ENCODE measurements around the gene TRIM52. TPM values are rescaled to one million over a fixed set of nuclear protein-coding genes. Genes with fewer than 3 reads are reported as not detected.

Gene TRIM52
- total and polyA plus RNA-seq, 2 of the 13 experiments (the other 11 are each of a cell fraction or from before 2014, with no cell fraction given): 7.2 to 11.6 TPM

DNA sequence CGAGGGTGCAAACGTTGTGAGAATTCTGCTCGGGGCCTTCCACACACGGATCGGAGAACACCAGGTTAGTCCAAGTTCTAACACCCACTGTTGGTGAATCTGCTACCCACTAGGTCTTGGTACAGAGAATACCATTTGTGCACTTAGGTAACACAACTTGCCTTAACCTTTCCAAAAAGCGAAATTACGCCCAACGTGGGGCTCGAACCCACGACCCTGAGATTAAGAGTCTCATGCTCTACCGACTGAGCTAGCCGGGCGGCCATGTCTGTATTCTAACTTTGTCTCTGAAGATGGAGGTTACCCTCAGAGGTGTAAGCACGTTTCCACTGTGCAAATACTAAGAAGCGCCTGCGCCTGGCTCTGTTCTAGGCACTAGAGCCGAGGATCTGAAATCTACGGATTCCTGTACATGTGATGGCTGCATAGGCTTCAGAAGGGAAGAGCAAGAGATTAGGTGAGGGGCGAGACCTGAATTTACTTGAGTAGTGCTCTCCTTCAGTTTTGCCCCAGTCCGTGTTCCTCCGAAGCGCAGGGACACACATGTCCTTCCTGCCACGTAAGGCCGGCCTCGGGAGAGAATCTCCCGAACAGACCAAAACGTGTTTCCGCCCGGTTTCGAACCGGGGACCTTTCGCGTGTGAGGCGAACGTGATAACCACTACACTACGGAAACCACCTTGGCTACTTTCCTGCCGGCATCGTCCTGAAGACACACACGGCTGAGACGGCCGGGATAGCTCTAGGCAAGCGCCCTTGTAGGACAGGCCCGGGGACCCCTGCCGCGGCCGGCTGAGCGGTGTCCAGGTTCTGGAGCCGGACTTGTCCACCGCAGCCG lies 38.9 kb downstream of the TRIM52 start (continued):
- no peak for TF ChIP-seq ZNF33A (CRISPR knock-in tag; IDR thresholded peaks at IDR 0.05; ENCODE audit: borderline replicate concordance)
- no peak for TF ChIP-seq SNAPC2 (CRISPR knock-in tag; IDR thresholded peaks at IDR 0.05)
- TF ChIP-seq SMARCE1 (IDR thresholded peaks at IDR 0.05; ENCODE audit: borderline replicate concordance): no peak
- no peak for TF ChIP-seq DPF2 (CRISPR knock-in tag; IDR thresholded peaks at IDR 0.05; ENCODE audit: borderline replicate concordance, low read depth)
- TF ChIP-seq MLLT10 (CRISPR knock-in tag; IDR thresholded peaks at IDR 0.05): no peak
- TF ChIP-seq, protein P1, sequence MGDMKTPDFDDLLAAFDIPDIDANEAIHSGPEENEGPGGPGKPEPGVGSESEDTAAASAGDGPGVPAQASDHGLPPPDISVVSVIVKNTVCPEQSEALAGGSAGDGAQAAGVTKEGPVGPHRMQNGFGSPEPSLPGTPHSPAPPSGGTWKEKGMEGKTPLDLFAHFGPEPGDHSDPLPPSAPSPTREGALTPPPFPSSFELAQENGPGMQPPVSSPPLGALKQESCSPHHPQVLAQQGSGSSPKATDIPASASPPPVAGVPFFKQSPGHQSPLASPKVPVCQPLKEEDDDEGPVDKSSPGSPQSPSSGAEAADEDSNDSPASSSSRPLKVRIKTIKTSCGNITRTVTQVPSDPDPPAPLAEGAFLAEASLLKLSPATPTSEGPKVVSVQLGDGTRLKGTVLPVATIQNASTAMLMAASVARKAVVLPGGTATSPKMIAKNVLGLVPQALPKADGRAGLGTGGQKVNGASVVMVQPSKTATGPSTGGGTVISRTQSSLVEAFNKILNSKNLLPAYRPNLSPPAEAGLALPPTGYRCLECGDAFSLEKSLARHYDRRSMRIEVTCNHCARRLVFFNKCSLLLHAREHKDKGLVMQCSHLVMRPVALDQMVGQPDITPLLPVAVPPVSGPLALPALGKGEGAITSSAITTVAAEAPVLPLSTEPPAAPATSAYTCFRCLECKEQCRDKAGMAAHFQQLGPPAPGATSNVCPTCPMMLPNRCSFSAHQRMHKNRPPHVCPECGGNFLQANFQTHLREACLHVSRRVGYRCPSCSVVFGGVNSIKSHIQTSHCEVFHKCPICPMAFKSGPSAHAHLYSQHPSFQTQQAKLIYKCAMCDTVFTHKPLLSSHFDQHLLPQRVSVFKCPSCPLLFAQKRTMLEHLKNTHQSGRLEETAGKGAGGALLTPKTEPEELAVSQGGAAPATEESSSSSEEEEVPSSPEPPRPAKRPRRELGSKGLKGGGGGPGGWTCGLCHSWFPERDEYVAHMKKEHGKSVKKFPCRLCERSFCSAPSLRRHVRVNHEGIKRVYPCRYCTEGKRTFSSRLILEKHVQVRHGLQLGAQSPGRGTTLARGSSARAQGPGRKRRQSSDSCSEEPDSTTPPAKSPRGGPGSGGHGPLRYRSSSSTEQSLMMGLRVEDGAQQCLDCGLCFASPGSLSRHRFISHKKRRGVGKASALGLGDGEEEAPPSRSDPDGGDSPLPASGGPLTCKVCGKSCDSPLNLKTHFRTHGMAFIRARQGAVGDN (CRISPR knock-in tag; IDR thresholded peaks at IDR 0.05): peak; percentile 83; the same call in 1 of the 2 replicates
- 0 out of 2 replicates have a peak, but pooled peaks have one; percentile 68 for TF ChIP-seq ZNF713 (CRISPR knock-in tag; IDR thresholded peaks at IDR 0.05)
- TF ChIP-seq MTA3 (CRISPR knock-in tag; IDR thresholded peaks at IDR 0.05): no peak
- peak; percentile 86 for TF ChIP-seq ZNF883 (CRISPR knock-in tag; IDR thresholded peaks at IDR 0.05; ENCODE audit: not compliant biosample characterization)
- TF ChIP-seq, protein P2, sequence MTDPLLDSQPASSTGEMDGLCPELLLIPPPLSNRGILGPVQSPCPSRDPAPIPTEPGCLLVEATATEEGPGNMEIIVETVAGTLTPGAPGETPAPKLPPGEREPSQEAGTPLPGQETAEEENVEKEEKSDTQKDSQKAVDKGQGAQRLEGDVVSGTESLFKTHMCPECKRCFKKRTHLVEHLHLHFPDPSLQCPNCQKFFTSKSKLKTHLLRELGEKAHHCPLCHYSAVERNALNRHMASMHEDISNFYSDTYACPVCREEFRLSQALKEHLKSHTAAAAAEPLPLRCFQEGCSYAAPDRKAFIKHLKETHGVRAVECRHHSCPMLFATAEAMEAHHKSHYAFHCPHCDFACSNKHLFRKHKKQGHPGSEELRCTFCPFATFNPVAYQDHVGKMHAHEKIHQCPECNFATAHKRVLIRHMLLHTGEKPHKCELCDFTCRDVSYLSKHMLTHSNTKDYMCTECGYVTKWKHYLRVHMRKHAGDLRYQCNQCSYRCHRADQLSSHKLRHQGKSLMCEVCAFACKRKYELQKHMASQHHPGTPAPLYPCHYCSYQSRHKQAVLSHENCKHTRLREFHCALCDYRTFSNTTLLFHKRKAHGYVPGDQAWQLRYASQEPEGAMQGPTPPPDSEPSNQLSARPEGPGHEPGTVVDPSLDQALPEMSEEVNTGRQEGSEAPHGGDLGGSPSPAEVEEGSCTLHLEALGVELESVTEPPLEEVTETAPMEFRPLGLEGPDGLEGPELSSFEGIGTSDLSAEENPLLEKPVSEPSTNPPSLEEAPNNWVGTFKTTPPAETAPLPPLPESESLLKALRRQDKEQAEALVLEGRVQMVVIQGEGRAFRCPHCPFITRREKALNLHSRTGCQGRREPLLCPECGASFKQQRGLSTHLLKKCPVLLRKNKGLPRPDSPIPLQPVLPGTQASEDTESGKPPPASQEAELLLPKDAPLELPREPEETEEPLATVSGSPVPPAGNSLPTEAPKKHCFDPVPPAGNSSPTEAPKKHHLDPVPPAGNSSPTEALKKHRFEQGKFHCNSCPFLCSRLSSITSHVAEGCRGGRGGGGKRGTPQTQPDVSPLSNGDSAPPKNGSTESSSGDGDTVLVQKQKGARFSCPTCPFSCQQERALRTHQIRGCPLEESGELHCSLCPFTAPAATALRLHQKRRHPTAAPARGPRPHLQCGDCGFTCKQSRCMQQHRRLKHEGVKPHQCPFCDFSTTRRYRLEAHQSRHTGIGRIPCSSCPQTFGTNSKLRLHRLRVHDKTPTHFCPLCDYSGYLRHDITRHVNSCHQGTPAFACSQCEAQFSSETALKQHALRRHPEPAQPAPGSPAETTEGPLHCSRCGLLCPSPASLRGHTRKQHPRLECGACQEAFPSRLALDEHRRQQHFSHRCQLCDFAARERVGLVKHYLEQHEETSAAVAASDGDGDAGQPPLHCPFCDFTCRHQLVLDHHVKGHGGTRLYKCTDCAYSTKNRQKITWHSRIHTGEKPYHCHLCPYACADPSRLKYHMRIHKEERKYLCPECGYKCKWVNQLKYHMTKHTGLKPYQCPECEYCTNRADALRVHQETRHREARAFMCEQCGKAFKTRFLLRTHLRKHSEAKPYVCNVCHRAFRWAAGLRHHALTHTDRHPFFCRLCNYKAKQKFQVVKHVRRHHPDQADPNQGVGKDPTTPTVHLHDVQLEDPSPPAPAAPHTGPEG (CRISPR knock-in tag; IDR thresholded peaks at IDR 0.05): 0 out of 2 replicates have a peak, but pooled peaks have one; percentile 70
- TF ChIP-seq ZNF629 (CRISPR knock-in tag; conservative IDR thresholded peaks at IDR 0.05): peak; percentile 89
- TF ChIP-seq, protein P3, sequence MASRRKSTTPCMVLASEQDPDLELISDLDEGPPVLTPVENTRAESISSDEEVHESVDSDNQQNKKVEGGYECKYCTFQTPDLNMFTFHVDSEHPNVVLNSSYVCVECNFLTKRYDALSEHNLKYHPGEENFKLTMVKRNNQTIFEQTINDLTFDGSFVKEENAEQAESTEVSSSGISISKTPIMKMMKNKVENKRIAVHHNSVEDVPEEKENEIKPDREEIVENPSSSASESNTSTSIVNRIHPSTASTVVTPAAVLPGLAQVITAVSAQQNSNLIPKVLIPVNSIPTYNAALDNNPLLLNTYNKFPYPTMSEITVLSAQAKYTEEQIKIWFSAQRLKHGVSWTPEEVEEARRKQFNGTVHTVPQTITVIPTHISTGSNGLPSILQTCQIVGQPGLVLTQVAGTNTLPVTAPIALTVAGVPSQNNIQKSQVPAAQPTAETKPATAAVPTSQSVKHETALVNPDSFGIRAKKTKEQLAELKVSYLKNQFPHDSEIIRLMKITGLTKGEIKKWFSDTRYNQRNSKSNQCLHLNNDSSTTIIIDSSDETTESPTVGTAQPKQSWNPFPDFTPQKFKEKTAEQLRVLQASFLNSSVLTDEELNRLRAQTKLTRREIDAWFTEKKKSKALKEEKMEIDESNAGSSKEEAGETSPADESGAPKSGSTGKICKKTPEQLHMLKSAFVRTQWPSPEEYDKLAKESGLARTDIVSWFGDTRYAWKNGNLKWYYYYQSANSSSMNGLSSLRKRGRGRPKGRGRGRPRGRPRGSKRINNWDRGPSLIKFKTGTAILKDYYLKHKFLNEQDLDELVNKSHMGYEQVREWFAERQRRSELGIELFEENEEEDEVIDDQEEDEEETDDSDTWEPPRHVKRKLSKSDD (CRISPR knock-in tag; IDR thresholded peaks at IDR 0.05; ENCODE audit: low read depth): no peak
- peak; percentile 73 for TF ChIP-seq ATF1 (CRISPR knock-in tag; IDR thresholded peaks at IDR 0.05)
- peak; percentile 47 for TF ChIP-seq DNMT3B (CRISPR knock-in tag; conservative IDR thresholded peaks at IDR 0.05)

Data from HepG2 (cell line).